ENCODE results near the gene MDM2. TPM values are rescaled to one million over a fixed set of nuclear protein-coding genes. Genes with fewer than 3 reads are reported as not detected.

Gene MDM2
- total and polyA plus RNA-seq, 2 of the 13 experiments (the other 11 are each of a cell fraction or from before 2014, with no cell fraction given): 29.3 to 314 TPM

DNA sequence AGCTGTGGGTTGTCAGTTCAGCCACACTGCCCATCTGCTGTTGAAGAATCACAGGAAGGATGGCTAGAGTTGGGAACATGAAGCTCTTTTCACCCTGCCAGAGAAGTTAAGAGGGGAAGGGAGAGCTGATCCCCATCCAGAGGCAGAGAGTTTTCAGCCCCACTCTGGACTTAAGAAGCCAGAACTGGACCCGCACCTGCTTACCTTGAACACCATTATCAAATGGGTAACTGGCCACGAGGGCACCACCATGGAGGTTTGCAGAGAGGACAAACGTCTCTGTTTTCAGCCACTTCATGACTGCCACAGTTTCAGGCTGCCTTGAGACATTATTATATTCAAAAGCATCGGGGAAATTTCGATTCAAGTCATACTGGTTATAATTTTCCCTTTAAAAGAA lies 62.0 kb downstream of the MDM2 start (continued):
- TF ChIP-seq, protein P1, sequence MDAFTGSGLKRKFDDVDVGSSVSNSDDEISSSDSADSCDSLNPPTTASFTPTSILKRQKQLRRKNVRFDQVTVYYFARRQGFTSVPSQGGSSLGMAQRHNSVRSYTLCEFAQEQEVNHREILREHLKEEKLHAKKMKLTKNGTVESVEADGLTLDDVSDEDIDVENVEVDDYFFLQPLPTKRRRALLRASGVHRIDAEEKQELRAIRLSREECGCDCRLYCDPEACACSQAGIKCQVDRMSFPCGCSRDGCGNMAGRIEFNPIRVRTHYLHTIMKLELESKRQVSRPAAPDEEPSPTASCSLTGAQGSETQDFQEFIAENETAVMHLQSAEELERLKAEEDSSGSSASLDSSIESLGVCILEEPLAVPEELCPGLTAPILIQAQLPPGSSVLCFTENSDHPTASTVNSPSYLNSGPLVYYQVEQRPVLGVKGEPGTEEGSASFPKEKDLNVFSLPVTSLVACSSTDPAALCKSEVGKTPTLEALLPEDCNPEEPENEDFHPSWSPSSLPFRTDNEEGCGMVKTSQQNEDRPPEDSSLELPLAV (CRISPR knock-in tag; conservative IDR thresholded peaks at IDR 0.05; ENCODE audit: low read depth): no peak

DNA sequence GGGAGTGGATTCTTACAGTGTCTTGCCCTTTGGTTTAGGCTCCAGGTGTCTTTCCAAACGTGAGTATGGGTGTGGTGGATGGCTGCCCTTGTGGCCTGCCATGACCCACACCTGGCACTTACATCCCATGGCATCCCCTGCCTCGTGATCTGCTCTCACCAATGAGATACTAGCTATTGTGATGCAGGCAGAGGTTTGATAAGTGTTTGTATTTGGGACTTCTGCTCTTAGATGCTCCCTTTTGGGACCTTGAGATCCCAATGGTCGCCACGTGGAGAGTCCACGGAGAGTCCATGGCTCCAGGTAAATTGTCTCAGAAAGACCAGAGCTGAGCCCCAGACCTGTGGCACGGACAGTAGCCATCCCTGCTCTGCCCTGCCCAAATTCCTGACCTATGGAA lies 62.5 kb downstream of the MDM2 start:
- H3K9ac ChIP-seq (ENCODE audit: insufficient read depth, low read depth, low read length): no peak overlapping the region
- H3K4me3 ChIP-seq (replicated peaks in 1 of 3; ENCODE audit: insufficient read depth in 1 of 3, low read depth in 2 of 3, low read length in 3 of 3): no peak overlapping the region
- TF ChIP-seq ZNF605 (CRISPR knock-in tag; IDR thresholded peaks at IDR 0.05) (no peak), DNMT3B (CRISPR knock-in tag; conservative IDR thresholded peaks at IDR 0.05) (no peak), NBN (conservative IDR thresholded peaks at IDR 0.05) (no peak), ZNF510 (CRISPR knock-in tag; IDR thresholded peaks at IDR 0.05; ENCODE audit: low read depth) (no peak), MTA1 (CRISPR knock-in tag; IDR thresholded peaks at IDR 0.05; ENCODE audit: borderline replicate concordance) (no peak), ISL2 (CRISPR knock-in tag; IDR thresholded peaks at IDR 0.05) (no peak), RORA (CRISPR knock-in tag; IDR thresholded peaks at IDR 0.05) (no peak), ZNF543 (CRISPR knock-in tag; IDR thresholded peaks at IDR 0.05) (no peak), KLF16 (CRISPR knock-in tag; IDR thresholded peaks at IDR 0.05) (no peak), ZNF138 (CRISPR knock-in tag; IDR thresholded peaks at IDR 0.05; ENCODE audit: low read depth) (no peak)
- TF ChIP-seq, protein P2, sequence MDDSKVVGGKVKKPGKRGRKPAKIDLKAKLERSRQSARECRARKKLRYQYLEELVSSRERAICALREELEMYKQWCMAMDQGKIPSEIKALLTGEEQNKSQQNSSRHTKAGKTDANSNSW (CRISPR knock-in tag; IDR thresholded peaks at IDR 0.05; ENCODE audit: borderline replicate concordance): no peak
- TF ChIP-seq, protein P3, sequence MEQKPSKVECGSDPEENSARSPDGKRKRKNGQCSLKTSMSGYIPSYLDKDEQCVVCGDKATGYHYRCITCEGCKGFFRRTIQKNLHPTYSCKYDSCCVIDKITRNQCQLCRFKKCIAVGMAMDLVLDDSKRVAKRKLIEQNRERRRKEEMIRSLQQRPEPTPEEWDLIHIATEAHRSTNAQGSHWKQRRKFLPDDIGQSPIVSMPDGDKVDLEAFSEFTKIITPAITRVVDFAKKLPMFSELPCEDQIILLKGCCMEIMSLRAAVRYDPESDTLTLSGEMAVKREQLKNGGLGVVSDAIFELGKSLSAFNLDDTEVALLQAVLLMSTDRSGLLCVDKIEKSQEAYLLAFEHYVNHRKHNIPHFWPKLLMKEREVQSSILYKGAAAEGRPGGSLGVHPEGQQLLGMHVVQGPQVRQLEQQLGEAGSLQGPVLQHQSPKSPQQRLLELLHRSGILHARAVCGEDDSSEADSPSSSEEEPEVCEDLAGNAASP (CRISPR knock-in tag; IDR thresholded peaks at IDR 0.05; ENCODE audit: borderline replicate concordance): no peak
- TF ChIP-seq, protein P4, sequence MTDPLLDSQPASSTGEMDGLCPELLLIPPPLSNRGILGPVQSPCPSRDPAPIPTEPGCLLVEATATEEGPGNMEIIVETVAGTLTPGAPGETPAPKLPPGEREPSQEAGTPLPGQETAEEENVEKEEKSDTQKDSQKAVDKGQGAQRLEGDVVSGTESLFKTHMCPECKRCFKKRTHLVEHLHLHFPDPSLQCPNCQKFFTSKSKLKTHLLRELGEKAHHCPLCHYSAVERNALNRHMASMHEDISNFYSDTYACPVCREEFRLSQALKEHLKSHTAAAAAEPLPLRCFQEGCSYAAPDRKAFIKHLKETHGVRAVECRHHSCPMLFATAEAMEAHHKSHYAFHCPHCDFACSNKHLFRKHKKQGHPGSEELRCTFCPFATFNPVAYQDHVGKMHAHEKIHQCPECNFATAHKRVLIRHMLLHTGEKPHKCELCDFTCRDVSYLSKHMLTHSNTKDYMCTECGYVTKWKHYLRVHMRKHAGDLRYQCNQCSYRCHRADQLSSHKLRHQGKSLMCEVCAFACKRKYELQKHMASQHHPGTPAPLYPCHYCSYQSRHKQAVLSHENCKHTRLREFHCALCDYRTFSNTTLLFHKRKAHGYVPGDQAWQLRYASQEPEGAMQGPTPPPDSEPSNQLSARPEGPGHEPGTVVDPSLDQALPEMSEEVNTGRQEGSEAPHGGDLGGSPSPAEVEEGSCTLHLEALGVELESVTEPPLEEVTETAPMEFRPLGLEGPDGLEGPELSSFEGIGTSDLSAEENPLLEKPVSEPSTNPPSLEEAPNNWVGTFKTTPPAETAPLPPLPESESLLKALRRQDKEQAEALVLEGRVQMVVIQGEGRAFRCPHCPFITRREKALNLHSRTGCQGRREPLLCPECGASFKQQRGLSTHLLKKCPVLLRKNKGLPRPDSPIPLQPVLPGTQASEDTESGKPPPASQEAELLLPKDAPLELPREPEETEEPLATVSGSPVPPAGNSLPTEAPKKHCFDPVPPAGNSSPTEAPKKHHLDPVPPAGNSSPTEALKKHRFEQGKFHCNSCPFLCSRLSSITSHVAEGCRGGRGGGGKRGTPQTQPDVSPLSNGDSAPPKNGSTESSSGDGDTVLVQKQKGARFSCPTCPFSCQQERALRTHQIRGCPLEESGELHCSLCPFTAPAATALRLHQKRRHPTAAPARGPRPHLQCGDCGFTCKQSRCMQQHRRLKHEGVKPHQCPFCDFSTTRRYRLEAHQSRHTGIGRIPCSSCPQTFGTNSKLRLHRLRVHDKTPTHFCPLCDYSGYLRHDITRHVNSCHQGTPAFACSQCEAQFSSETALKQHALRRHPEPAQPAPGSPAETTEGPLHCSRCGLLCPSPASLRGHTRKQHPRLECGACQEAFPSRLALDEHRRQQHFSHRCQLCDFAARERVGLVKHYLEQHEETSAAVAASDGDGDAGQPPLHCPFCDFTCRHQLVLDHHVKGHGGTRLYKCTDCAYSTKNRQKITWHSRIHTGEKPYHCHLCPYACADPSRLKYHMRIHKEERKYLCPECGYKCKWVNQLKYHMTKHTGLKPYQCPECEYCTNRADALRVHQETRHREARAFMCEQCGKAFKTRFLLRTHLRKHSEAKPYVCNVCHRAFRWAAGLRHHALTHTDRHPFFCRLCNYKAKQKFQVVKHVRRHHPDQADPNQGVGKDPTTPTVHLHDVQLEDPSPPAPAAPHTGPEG (CRISPR knock-in tag; IDR thresholded peaks at IDR 0.05): no peak
- H3K9me3 ChIP-seq (ENCODE audit: low read length): no peaks in the 10 kb centered on the region
- POLR2A ChIA-PET: no interaction called here
- no peaks in the 10 kb centered on the region for H4K20me1 ChIP-seq (ENCODE audit: insufficient read depth, low read length)
- no peaks in the 10 kb centered on the region for H3K4me1 ChIP-seq (ENCODE audit: insufficient read depth, low read length)
- H2AFZ ChIP-seq (ENCODE audit: low read length): no peak overlapping the region
- no TSS peak for BruUV-seq (replicated peaks)
- no peak for ATAC-seq
- H3K27ac ChIP-seq (ENCODE audit: extremely low read length, insufficient read depth, low read length): no peak overlapping the region
- intact Hi-C loops (cut with micrococcal nuclease; ENCODE audit: unreplicated experiment): no loop called here
- in situ Hi-C loops (cut with HindIII; ENCODE audit: extremely low pct_ligation_motif_present, low pct_unique_long_range_greater_than_20kb): loop anchor here (5.0 kb wide), 1 partner anchor 202 kb away; no protein-coding TSS in a partner anchor
- H3K79me2 ChIP-seq (ENCODE audit: insufficient read depth, low read length): no peaks in the 10 kb centered on the region
- CTCF ChIA-PET (ENCODE audit: low intra/inter-chr PET ratio, low total read pairs): no interaction called here
- WGBS (ENCODE audit: low lambda C conversion rate): 18% methylated on average over 5 of the region's 6 CpGs
- peaks cover 0 to 2% of the 10 kb centered on the region in 2 experiments; a peak in 1 of 5 replicates for H3K27me3 ChIP-seq (ENCODE audit: control insufficient read depth in 1 of 2, insufficient read depth in 2 of 2, low read length in 2 of 2)
- no peak overlapping the region for H3K4me2 ChIP-seq (ENCODE audit: low read depth, low read length)
- H3K36me3 ChIP-seq (replicated peaks in 1 of 2; ENCODE audit: control insufficient read depth in 1 of 2, insufficient read depth in 2 of 2, low read length in 2 of 2): no peaks in the 10 kb centered on the region
- DNase-seq (ENCODE audit: low spot score): no peak
- FAIRE-seq: no peak

Data from HepG2 (cell line).